Measurements from ENCODE around the gene MLN. TPM values are rescaled to one million over a fixed set of nuclear protein-coding genes. Genes with fewer than 3 reads are reported as not detected.
A peak's percentile ranks its signal among the peaks of the same experiment; 100 is the strongest.

Gene MLN
- total RNA-seq, 1 donor from 2014 or later, result not detected

DNA sequence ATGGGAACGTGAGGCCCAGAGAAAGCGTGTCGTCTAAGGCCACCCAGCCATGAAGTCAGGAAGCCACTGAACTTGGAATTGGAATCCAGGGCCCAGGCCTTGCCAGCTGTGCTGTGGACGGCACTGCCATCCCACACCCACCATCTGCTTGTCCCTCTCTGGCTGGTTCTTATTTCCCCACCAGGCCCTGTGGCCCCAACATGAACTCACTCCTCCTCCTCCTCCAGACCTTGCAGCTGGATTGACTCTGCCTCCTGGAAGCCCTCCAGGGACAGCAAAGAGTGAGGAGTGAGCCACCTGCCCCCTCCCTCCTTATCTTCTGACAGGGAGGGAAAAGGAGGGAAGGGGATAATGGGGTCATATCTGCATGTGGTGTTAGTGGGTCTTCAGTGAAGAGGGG is 41.1 kb downstream of the MLN start:
- Mint-ChIP-seq H3K9me3 (ENCODE audit: unreplicated experiment) (no peaks in the 10 kb centered on the region), H3K4me1 (ENCODE audit: unreplicated experiment) (peaks cover 3% of the 10 kb centered on the region), H3K4me3 (ENCODE audit: unreplicated experiment) (no peak overlapping the region), H3K27me3 (ENCODE audit: unreplicated experiment) (peaks cover 3% of the 10 kb centered on the region), H3K36me3 (ENCODE audit: low read depth, unreplicated experiment) (no peaks in the 10 kb centered on the region), H3K27ac (ENCODE audit: unreplicated experiment) (no peak overlapping the region)
- TF ChIP-seq, protein P1, sequence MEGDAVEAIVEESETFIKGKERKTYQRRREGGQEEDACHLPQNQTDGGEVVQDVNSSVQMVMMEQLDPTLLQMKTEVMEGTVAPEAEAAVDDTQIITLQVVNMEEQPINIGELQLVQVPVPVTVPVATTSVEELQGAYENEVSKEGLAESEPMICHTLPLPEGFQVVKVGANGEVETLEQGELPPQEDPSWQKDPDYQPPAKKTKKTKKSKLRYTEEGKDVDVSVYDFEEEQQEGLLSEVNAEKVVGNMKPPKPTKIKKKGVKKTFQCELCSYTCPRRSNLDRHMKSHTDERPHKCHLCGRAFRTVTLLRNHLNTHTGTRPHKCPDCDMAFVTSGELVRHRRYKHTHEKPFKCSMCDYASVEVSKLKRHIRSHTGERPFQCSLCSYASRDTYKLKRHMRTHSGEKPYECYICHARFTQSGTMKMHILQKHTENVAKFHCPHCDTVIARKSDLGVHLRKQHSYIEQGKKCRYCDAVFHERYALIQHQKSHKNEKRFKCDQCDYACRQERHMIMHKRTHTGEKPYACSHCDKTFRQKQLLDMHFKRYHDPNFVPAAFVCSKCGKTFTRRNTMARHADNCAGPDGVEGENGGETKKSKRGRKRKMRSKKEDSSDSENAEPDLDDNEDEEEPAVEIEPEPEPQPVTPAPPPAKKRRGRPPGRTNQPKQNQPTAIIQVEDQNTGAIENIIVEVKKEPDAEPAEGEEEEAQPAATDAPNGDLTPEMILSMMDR (IDR thresholded peaks at IDR 0.05; ENCODE audit: unreplicated experiment), result no peak
- DNase-seq (ENCODE audit: low spot score), result no peak

DNA sequence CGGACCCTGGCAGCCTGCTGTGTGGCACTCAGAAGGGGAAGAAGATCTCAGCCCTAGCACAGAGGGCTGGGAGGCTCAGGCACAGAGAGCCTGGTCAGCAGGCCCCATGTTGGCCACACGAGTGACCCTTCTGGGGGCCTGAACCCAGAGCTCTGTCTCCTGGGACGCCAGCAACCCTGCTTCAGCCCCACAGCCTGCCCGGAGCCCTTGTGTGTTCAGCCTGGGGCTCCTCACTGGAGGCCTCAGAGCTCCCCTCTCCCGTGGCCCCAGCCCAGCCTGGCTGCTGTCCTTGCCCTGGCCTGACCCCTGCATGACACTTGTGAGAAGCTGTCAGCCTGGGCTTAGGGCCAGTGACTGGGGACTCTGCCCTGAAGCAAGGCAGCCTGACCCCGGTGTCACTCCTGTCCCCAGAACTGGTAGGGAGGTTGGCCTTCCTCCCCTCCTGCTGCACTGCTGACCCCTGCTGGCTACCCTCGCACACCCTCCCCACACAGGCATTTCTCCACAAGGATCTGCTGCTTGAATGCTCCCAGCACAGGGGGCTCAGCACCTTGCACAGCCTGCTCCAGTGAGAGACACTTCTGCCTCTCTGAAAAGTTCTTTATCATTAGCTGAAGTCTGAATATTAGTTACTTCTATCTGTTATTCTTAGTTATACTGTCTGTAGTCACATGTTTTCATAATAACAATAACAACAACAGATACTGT is 41.7 kb downstream of the MLN start:
- TF ChIP-seq, protein P1 (IDR thresholded peaks at IDR 0.05; ENCODE audit: unreplicated experiment), result no peak
- Mint-ChIP-seq H3K4me1 (ENCODE audit: unreplicated experiment) (peaks cover 3% of the 10 kb centered on the region), H3K27ac (ENCODE audit: unreplicated experiment) (no peak overlapping the region), H3K4me3 (ENCODE audit: unreplicated experiment) (peak overlapping the region; percentile 42), H3K9me3 (ENCODE audit: unreplicated experiment) (no peaks in the 10 kb centered on the region), H3K27me3 (ENCODE audit: unreplicated experiment) (peaks cover 4% of the 10 kb centered on the region), H3K36me3 (ENCODE audit: low read depth, unreplicated experiment) (no peaks in the 10 kb centered on the region)
- DNase-seq (ENCODE audit: low spot score), result peak; percentile 57

DNA sequence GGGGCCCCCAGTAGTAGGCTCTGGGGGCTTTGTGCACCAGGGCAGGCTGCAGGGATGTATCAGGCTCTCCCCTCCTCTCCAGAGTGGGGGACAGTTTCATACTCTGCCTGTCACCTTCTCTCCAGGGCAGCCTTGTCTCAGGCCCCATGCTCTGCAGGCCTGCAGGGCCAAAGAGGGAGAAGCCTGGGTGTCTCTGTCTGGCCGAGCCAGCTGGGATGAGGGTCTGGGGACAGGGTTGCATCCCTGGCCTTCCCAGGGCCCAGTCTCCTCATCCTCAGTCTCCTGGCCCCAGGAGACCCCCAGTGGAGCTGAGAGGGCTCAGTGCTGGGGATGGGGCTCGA is 42.3 kb downstream of the MLN start:
- Mint-ChIP-seq H3K4me3 (ENCODE audit: unreplicated experiment) (no peak overlapping the region), H3K9me3 (ENCODE audit: unreplicated experiment) (no peaks in the 10 kb centered on the region), H3K27me3 (ENCODE audit: unreplicated experiment) (peaks cover 4% of the 10 kb centered on the region)

DNA sequence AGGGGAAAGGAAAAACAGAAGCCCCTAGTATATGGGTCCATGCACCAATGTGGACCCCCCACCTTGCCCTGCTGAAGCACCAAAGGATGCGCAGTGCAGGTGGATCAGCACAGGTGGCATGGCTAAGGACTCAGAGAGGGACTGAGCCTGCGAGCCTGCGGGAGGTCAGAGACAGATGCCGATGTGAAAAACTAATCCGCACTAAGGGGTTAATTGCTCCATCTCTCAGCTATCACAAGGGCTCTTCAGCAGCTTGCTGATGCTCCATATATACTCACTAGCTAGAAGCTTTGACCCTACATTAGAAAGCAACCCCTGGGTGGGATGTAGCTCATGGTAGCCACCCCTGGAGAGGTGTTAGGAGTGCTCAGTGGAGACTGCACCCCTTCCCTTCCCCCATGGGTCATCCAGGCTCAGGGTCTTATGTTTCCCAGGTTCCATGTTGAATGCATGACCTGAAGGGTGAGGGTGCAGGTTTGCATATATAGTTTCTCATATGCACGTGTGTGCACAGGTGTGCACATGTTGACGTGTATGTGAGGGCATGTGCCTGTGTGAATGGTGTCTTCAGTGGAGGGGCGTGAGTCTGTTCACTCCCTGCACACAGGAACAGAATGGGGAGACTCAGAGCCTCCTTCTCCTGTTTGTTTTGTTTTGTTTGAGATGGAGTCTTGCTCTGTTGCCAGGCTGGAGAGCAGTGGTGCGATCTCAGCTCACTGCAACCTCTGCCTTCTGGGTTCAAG is 43.7 kb downstream of the MLN start:
- Mint-ChIP-seq H3K27me3 (ENCODE audit: unreplicated experiment) (peaks cover 4% of the 10 kb centered on the region), H3K36me3 (ENCODE audit: low read depth, unreplicated experiment) (no peaks in the 10 kb centered on the region), H3K4me3 (ENCODE audit: unreplicated experiment) (no peak overlapping the region)

More for the DNA sequence above, 42.3 kb downstream of the MLN start:
- TF ChIP-seq, protein P1 (IDR thresholded peaks at IDR 0.05; ENCODE audit: unreplicated experiment), result no peak
- no peak for DNase-seq (ENCODE audit: low spot score)
- H3K27ac Mint-ChIP-seq (ENCODE audit: unreplicated experiment), result no peak overlapping the region
- no peaks in the 10 kb centered on the region for H3K36me3 Mint-ChIP-seq (ENCODE audit: low read depth, unreplicated experiment)
- H3K4me1 Mint-ChIP-seq (ENCODE audit: unreplicated experiment), result peaks cover 3% of the 10 kb centered on the region

More for the DNA sequence above, 43.7 kb downstream of the MLN start:
- peaks cover 3% of the 10 kb centered on the region for H3K4me1 Mint-ChIP-seq (ENCODE audit: unreplicated experiment)
- TF ChIP-seq, protein P1 (IDR thresholded peaks at IDR 0.05; ENCODE audit: unreplicated experiment), result no peak
- no peaks in the 10 kb centered on the region for H3K9me3 Mint-ChIP-seq (ENCODE audit: unreplicated experiment)
- no peak for DNase-seq (ENCODE audit: low spot score)
- no peak overlapping the region for H3K27ac Mint-ChIP-seq (ENCODE audit: unreplicated experiment)

Data from endothelial cell (in vitro differentiated cells).